PC-9 (cell line): ENCODE measurements around the gene TMEM219. TPM values are rescaled to one million over a fixed set of nuclear protein-coding genes. Genes with fewer than 3 reads are reported as not detected.
A peak's percentile ranks its signal among the peaks of the same experiment; 100 is the strongest.

Experiments used
- BruUV-seq: library from RNA; stranded (reverse); fragments of 400-500 nt; replicated peaks from 2 replicates; lab custom pipeline; 2021; lab: Mats Ljungman, UMichigan
- CTCF ChIA-PET: fragments of 300-600 bp; sonication (Branson Sonifier 250); formaldehyde crosslinking; loops from one replicate; lab custom pipeline; 2022; ENCODE audit warnings: antibody characterized with exemption; lab: Charles Lee
- POLR2A ChIA-PET: fragments of 300-600 bp; sonication (Branson Sonifier 250); formaldehyde crosslinking; loops from one replicate; lab custom pipeline; 2022; ENCODE audit warnings: antibody characterized with exemption; ENCODE audit not compliant: unreplicated experiment; lab: Charles Lee
- DNase-seq, 2 experiments: peaks; one replicate each; pipeline versions ENCODE4 v3.0.0 to v3.0.0-alpha.2; 2015 to 2022; ENCODE audit warnings: mixed read lengths in 1 of 2
- H2AFZ ChIP-seq: fragments of 200-600 bp; sonication (generic); 2 replicates; pipeline ENCODE4 v1.8.1; 2017; ENCODE audit warnings: antibody characterized with exemption
- H3F3A ChIP-seq: fragments of 200-600 bp; sonication (generic); 2 replicates; pipeline ENCODE4 v1.8.1; 2017; ENCODE audit warnings: antibody characterized with exemption, mild to moderate bottlenecking, low read depth; ENCODE audit not compliant: insufficient read depth
- H3K27ac ChIP-seq: fragments of 200-600 bp; sonication (generic); 2 replicates; pipeline ENCODE4 v1.6.1; 2016; ENCODE audit warnings: mixed run types
- H3K27me3 ChIP-seq: fragments of 200-600 bp; sonication (generic); 2 replicates; pipeline ENCODE4 v1.6.1; 2016; ENCODE audit warnings: low read depth, mixed run types; ENCODE audit not compliant: insufficient read depth
- H3K36me3 ChIP-seq: fragments of 200-600 bp; sonication (generic); 2 replicates; pipeline ENCODE4 v1.6.1; 2016; ENCODE audit warnings: low read depth, mixed run types
- H3K4me1 ChIP-seq: fragments of 200-600 bp; sonication (generic); replicated peaks from 2 replicates; pipeline ENCODE4 v1.6.1; 2016; ENCODE audit warnings: mixed run types; ENCODE audit not compliant: insufficient read depth
- H3K4me2 ChIP-seq: fragments of 200-600 bp; sonication (generic); 2 replicates; pipeline ENCODE4 v1.6.1; 2017; ENCODE audit warnings: mixed run types
- H3K4me3 ChIP-seq: fragments of 200-600 bp; sonication (generic); 2 replicates; pipeline ENCODE4 v1.6.1; 2016; ENCODE audit warnings: mixed run types
- H3K79me2 ChIP-seq: fragments of 200-600 bp; sonication (generic); 2 replicates; pipeline ENCODE4 v1.6.1; 2017; ENCODE audit warnings: low read depth, mixed run types
- H3K9me2 ChIP-seq: fragments of 200-600 bp; sonication (generic); 2 replicates; pipeline ENCODE4 v1.8.1; 2017; ENCODE audit warnings: mild to moderate bottlenecking; ENCODE audit not compliant: insufficient read depth
- H3K9me3 ChIP-seq: fragments of 200-600 bp; sonication (generic); 2 replicates; pipeline ENCODE4 v1.8.1; 2016; ENCODE audit warnings: low read depth; ENCODE audit not compliant: insufficient read depth
- H4K20me1 ChIP-seq: fragments of 200-600 bp; sonication (generic); 2 replicates; pipeline ENCODE4 v1.8.1; 2017; ENCODE audit not compliant: insufficient read depth
- EZH2 ChIP-seq: fragments of 200-600 bp; sonication (generic); IDR thresholded peaks from 2 replicates; pipeline ENCODE4 v1.8.0; 2017; ENCODE audit warnings: antibody characterized with exemption, low read depth
- intact Hi-C: fragments of 100-400 bp; cut with micrococcal nuclease; formaldehyde crosslinking; loops from one replicate; pipeline ENCODE4 v1.10.0; 2022; ENCODE audit not compliant: unreplicated experiment
- total RNA-seq: library from RNA; stranded (reverse); gene quantifications from 2 replicates; pipeline ENCODE4 v1.2.3, GENCODE V29; 2021
- TF ChIP-seq, protein P1 (sequence below): fragments of 200-600 bp; sonication (generic); conservative IDR thresholded peaks from 2 replicates; pipeline ENCODE4 v1.6.1; 2017; ENCODE audit warnings: mixed run types, antibody characterized with exemption, mild to moderate bottlenecking, moderate library complexity

Gene TMEM219
- total RNA-seq, 1 experiment from 2014 or later: 141 TPM

DNA sequence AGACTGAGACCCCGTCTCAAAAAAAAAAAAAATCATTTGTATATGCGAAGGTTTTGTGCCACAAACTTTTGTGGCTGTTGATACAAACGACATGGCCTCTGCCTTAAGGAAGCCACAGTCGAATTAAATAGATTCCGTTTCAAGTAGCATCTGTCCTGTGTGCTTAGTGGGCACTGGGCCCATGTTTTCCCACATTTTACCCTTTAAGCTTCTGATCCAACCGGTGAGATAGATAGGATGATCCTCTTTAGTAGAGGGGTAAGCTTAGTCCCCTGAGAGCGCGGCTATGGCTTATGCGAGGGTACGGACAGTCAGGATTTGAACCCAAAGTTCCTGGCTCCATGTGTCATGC is 776 bp upstream of the TMEM219 start:
- H3K27ac ChIP-seq: no peak overlapping the region
- peak overlapping the region; percentile 90 for H3K4me2 ChIP-seq
- H2AFZ ChIP-seq: peak overlapping the region; percentile 78
- no peaks in the 10 kb centered on the region for H4K20me1 ChIP-seq
- no TSS peak for BruUV-seq
- ChIA-PET CTCF (interaction anchor here (0.6 to 1.0 kb wide), 3 partner anchors 17 to 145 kb away, joined by 3 to 7 read pairs (median 5); partner anchors contain the start of gene PAGR1), POLR2A (interaction anchor here (0.6 to 1.8 kb wide), 3 partner anchors 9 to 62 kb away, joined by 3 to 22 read pairs (median 4); partner anchors contain the start of genes SEZ6L2 and TAOK2)
- H3K27me3 ChIP-seq: no peaks in the 10 kb centered on the region
- intact Hi-C loops: loop anchor here (1.0 kb wide), 1 partner anchor 35 kb away; the partner anchor contains the start of gene KCTD13
- DNase-seq: no peak
- H3K9me3 ChIP-seq: no peaks in the 10 kb centered on the region
- H3K79me2 ChIP-seq: no peaks in the 10 kb centered on the region
- peaks cover 11% of the 10 kb centered on the region for H3K4me1 ChIP-seq
- no peaks in the 10 kb centered on the region for H3K36me3 ChIP-seq
- TF ChIP-seq, protein P1, sequence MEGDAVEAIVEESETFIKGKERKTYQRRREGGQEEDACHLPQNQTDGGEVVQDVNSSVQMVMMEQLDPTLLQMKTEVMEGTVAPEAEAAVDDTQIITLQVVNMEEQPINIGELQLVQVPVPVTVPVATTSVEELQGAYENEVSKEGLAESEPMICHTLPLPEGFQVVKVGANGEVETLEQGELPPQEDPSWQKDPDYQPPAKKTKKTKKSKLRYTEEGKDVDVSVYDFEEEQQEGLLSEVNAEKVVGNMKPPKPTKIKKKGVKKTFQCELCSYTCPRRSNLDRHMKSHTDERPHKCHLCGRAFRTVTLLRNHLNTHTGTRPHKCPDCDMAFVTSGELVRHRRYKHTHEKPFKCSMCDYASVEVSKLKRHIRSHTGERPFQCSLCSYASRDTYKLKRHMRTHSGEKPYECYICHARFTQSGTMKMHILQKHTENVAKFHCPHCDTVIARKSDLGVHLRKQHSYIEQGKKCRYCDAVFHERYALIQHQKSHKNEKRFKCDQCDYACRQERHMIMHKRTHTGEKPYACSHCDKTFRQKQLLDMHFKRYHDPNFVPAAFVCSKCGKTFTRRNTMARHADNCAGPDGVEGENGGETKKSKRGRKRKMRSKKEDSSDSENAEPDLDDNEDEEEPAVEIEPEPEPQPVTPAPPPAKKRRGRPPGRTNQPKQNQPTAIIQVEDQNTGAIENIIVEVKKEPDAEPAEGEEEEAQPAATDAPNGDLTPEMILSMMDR: no peak
- no peak for TF ChIP-seq EZH2
- H3F3A ChIP-seq: peaks cover 8% of the 10 kb centered on the region; the same call in 1 of the 2 replicates
- H3K4me3 ChIP-seq: peak overlapping the region; percentile 78; the same call in 1 of the 2 replicates
- H3K9me2 ChIP-seq: no peaks in the 10 kb centered on the region

- Histone ChIP-seq H3K36me3 (no peaks in the 10 kb centered on the region), H3K79me2 (no peaks in the 10 kb centered on the region), H3F3A (peaks cover 8% of the 10 kb centered on the region; the same call in 1 of the 2 replicates), H3K4me2 (peak overlapping the region; percentile 90), H2AFZ (peak overlapping the region; percentile 78), H3K4me1 (peaks cover 11% of the 10 kb centered on the region), H3K9me3 (no peaks in the 10 kb centered on the region), H3K27me3 (no peaks in the 10 kb centered on the region), H4K20me1 (no peaks in the 10 kb centered on the region), H3K27ac (no peak overlapping the region), H3K4me3 (peak overlapping the region; percentile 78), H3K9me2 (no peaks in the 10 kb centered on the region)
- BruUV-seq: TSS peak; percentile 74
- TF ChIP-seq EZH2: no peak
- TF ChIP-seq, protein P1: no peak
- DNase-seq: peak in 1 of 2 experiments; percentile 32
- intact Hi-C loops: loop anchor here (1.0 kb wide), 2 partner anchors 18 to 32 kb away; no protein-coding TSS in a partner anchor
- POLR2A ChIA-PET: interaction anchor here (0.5 to 1.8 kb wide), 10 partner anchors 11 to 286 kb away, joined by 3 to 26 read pairs (median 4); partner anchors contain the start of genes HIRIP3, SEZ6L2 and TAOK2
- CTCF ChIA-PET: interaction anchor here (0.6 to 1.2 kb wide), 6 partner anchors 11 to 231 kb away, joined by 3 to 7 read pairs (median 4); partner anchors contain the start of genes PAGR1, SEZ6L2 and TAOK2
Observed at GRCh38 chr16:29962344-29962994, 590 bp downstream of the TMEM219 start.

GRCh38 chr16:29963021-29963743 is 1.3 kb downstream of the TMEM219 start:
- H2AFZ ChIP-seq: no peak overlapping the region
- H3F3A ChIP-seq: peaks cover 8% of the 10 kb centered on the region; the same call in 1 of the 2 replicates
- H3K36me3 ChIP-seq: no peaks in the 10 kb centered on the region
- H3K4me1 ChIP-seq: peaks cover 11% of the 10 kb centered on the region
- ChIA-PET CTCF (interaction anchor here (0.7 to 1.2 kb wide), 2 partner anchors 10 to 232 kb away, joined by 3 read pairs; partner anchors contain the start of gene TAOK2), POLR2A (interaction anchor here (0.6 to 1.6 kb wide), 3 partner anchors 10 to 19 kb away, joined by 3 to 26 read pairs (median 6); no protein-coding TSS in a partner anchor)
- H3K27ac ChIP-seq: no peak overlapping the region
- H3K9me2 ChIP-seq: no peaks in the 10 kb centered on the region
- no TSS peak for BruUV-seq
- peak overlapping the region; percentile 90 for H3K4me2 ChIP-seq
- H4K20me1 ChIP-seq: no peaks in the 10 kb centered on the region
- no peaks in the 10 kb centered on the region for H3K79me2 ChIP-seq
- H3K9me3 ChIP-seq: no peaks in the 10 kb centered on the region
- H3K4me3 ChIP-seq: peak overlapping the region; percentile 78; the same call in 1 of the 2 replicates
- TF ChIP-seq, protein P1: no peak
- TF ChIP-seq EZH2: no peak
- H3K27me3 ChIP-seq: no peaks in the 10 kb centered on the region
- intact Hi-C loops: no loop called here
- no peak for DNase-seq
